GM12872 (cell line): ENCODE results near the gene NOTUM.
A peak's percentile ranks its signal among the peaks of the same experiment; 100 is the strongest.

ENCODE experiments used
- CTCF ChIP-seq: IDR thresholded peaks from 3 replicates; pipeline ENCODE4 v1.5.1; 2011; ENCODE audit warnings: low read depth, mild to moderate bottlenecking, low read length, moderate library complexity; ENCODE audit not compliant: insufficient read depth

Gene NOTUM

DNA sequence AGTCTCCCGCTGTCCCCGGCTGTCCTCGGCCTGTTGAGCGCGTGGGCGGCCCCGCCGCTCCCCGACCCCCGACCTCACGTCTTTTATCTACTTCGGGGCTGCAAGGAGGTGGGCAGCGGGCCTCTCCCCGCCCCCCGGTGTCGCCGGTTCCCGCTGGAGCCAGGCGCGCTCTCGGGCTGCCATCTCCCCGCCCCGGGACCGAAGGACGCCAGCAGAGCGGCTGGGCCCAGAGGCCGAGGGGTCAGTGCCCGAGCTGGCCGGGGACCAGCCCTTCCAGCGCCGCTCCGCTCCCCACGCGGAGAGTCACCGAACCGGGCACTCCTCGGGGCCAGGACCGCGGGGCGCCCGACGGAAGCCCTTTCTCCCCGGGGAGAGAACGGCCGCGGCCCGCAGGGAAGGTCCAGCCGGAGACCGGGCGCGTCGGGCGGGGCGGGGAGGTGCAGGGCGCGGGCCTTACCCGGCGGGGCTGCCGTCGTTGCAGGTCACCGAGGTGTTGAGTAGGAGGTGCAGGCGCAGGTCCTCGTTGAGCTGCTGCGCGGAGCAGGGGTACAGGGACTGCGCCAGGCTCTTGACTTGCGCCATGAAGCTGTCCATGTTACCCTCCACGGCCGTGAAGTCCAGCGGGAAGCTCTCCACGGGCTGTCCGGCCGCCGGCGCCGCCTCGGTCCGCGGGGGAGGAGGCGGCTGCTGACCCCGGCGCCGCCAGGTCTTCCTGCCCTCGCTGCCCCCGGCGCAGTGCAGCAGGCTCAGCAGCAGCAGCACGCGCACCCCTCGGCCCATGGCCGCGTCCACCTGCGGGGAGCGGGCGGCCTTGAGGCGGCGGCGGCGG, 643 bp downstream of the NOTUM start:
- no peak for TF ChIP-seq CTCF

DNA sequence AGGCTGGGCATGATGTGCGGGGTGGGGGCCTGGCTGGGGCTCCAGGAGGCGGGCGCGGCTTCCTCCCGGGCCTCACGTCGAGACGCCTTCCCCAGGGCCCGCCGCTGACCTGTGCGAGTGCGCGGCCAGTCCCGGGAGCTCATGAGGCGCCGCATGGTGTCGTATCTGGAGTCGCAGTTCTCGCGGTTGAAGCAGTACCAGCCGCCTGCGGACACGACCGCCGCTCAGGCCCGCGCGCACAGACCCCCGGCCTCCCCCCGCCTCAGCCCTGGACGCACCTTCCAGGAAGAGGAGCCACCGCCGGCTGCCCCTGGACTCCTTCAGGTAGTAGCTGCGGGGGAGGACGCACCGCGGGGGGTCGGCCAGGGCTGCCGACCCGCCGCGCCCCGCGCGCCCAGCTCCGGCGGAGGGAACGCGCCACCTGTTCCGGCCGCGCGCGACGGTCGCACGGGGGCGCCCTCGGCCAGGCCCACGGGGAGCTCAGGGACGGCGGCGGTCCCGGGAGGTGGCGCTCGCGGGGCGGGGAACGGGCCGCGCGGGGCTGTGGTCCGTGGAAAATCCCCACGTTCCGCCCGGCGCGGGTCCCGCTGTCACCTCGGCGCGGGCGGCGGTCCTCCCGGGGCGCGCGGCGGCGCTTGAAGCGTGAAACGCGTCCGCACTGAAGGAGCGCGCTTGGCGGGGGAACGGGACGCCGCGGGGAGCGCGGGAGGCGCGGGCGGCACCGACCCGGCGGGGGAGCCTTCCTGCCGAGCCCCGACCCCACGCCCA, 1.4 kb downstream of the NOTUM start:
- TF ChIP-seq CTCF, result peak; percentile 71

DNA sequence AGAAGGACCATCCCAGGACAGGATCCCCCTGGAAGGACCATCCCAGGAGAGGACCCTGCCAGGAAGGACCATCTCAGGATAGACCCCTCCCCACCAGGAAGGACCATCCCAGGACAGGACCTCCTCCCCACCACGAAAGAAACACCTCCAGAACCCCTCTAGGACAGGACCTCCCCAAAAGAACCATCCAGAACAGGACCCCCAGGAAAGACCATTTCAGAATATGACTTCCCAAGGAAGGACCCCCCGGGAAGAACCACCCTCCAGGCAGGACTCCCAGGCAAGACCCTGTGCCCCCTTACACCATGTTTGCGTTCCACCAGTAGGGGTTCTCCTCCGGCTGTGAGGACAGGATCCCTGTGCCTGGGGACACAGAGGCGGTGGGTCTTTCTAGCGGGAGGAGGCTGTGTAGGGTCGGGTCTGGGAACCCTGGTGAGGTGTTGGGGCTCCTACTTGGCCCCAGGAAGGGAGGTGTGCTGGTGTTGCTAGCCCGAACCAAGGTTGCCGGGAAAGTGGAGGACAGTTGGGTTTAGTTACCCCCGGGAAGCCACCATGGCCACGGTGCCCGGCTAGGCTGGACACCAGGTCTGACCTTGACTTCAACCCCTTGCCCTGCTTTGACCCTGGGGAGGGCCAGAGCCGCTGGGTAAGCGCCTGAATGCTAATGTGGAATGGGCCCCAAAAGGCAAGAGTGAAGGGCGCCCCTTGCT, 2.2 kb downstream of the NOTUM start:
- no peak for TF ChIP-seq CTCF

GRCh38 chr17:81957691-81958432, 3.1 kb downstream of the NOTUM start:
- TF ChIP-seq CTCF, result no peak

- no peak for TF ChIP-seq CTCF
Measured at GRCh38 chr17:81956607-81957589, 4.1 kb downstream of the NOTUM start.

- no peak for TF ChIP-seq CTCF
Measured at GRCh38 chr17:81955756-81956544, 5.0 kb downstream of the NOTUM start.
